K562 (cell line): ENCODE data around the gene DAB1. TPM values are rescaled to one million over a fixed set of nuclear protein-coding genes. Genes with fewer than 3 reads are reported as not detected.

Experiments
- ADNP ChIP-seq: fragments of 200-800 bp; sonication (Bioruptor generic); IDR thresholded peaks from 2 replicates; pipeline ENCODE4 v1.6.1; 2016; ENCODE audit warnings: missing genetic modification characterization, missing compliant biosample characterization
- AFF4 ChIP-seq: sonication (generic); formaldehyde crosslinking; IDR thresholded peaks from 2 replicates; pipeline ENCODE4 v1.8.0; 2023; ENCODE audit warnings: mild to moderate bottlenecking, missing genetic modification reagents
- CEBPZ ChIP-seq: fragments of 150-350 bp; IDR thresholded peaks from 2 replicates; pipeline ENCODE4 v1.6.1; 2014; ENCODE audit warnings: low read depth, mild to moderate bottlenecking, low read length, borderline replicate concordance
- IRF9 ChIP-seq: fragments of 450-650 bp; IDR thresholded peaks from 2 replicates; pipeline ENCODE4 v1.6.1; 2016; ENCODE audit warnings: missing biosample characterization, missing genetic modification characterization
- NFRKB ChIP-seq: fragments of 450-650 bp; IDR thresholded peaks from 2 replicates; pipeline ENCODE4 v1.6.1; 2016; ENCODE audit warnings: low read depth
- PATZ1 ChIP-seq: fragments of 250-450 bp; sonication (Bioruptor Pico); IDR thresholded peaks from 2 replicates; pipeline ENCODE4 v1.5.0; 2020; ENCODE audit warnings: mild to moderate bottlenecking, borderline replicate concordance
- RBM22 ChIP-seq: fragments of 200-400 bp; formaldehyde crosslinking; IDR thresholded peaks from 2 replicates; pipeline ENCODE4 v1.6.1; 2018; ENCODE audit warnings: low read length, low read depth; ENCODE audit not compliant: poor library complexity, severe bottlenecking
- polyA plus RNA-seq, 8 experiments: library from polyadenylated mRNA; depleted of rRNA in 4 of 8; stranded (reverse) in 5 of 8; unstranded in 3 of 8; fragments of >200 nt; fragmentation: Nextera tagmentation in 2 of 8; fragmentation: Illumina TruSeq in 1 of 8; extraction: Ambion mirVana in 2 of 8; extraction: Trizol in 1 of 8; gene quantifications; 2 replicates each; pipeline versions ENCODE4 v1.2.1 to v1.2.3, GENCODE V29; 2011 to 2014; ENCODE audit warnings: inconsistent platforms in 1 of 8, missing spikeins in 1 of 8
- total RNA-seq, 7 experiments: library from RNA; depleted of rRNA in 6 of 7; stranded (reverse); fragments of >200 nt in 6 of 7; fragmentation: Illumina TruSeq in 2 of 7; extraction: Trizol in 2 of 7; gene quantifications; 2 replicates each; pipeline versions ENCODE4 v1.2.1 to v1.2.3, GENCODE V29; 2011 to 2021; ENCODE audit warnings: low replicate concordance in 1 of 7

DAB1 gene
- total and polyA plus RNA-seq, 9 of the 15 experiments (the other 6 are each of a cell fraction or from before 2014, with no cell fraction given), result not detected

GRCh38 chr1:57072401-57073110, 351.3 kb downstream of the DAB1 start (continued):
- no peak for TF ChIP-seq PATZ1
- no peak for TF ChIP-seq RBM22
- no peak for TF ChIP-seq ADNP (tag)
- no peak for TF ChIP-seq AFF4 (CRISPR knock-in tag)
- no peak for TF ChIP-seq IRF9 (tag)
- no peak for TF ChIP-seq NFRKB
- TF ChIP-seq CEBPZ, result no peak
